Heart right ventricle (tissue), 16 donors: Measurements from ENCODE around the gene IFITM1. TPM values are rescaled to one million over a fixed set of nuclear protein-coding genes. Genes with fewer than 3 reads are reported as not detected.
"Not testable (repeated sequence)": the region's sequence is repeated elsewhere in the genome, so short reads cannot be mapped to it uniquely, and the experiment has no call there.

Experiments used
- ATAC-seq, 8 donors: fragments of 200-7000 bp; cut with Tn5 transposase; one replicate each; pipeline ENCODE4 v1.9.1; 2020; ENCODE audit warnings: mild to moderate bottlenecking in 8 of 8, moderate library complexity in 8 of 8, moderate number of reproducible peaks in 1 of 8
- DNase-seq, 2 donors: peaks; one replicate each; pipeline ENCODE4 v3.0.0-alpha.2; 2020
- H3K27ac ChIP-seq, 10 donors: fragments of 200-600 bp; sonication (generic) in 2 of 10; one replicate each; pipeline versions ENCODE4 v1.5.0 to v1.8.0; 2020 to 2022; ENCODE audit warnings: mild to moderate bottlenecking in 3 of 10
- H3K27me3 ChIP-seq, 7 donors: fragments of 200-600 bp; one replicate each; pipeline ENCODE4 v1.8.0; 2021 to 2022; ENCODE audit warnings: mild to moderate bottlenecking in 2 of 7
- H3K36me3 ChIP-seq, 9 donors: fragments of 200-600 bp; sonication (generic) in 1 of 9; one replicate each; pipeline versions ENCODE4 v1.5.0 to v1.8.0; 2020 to 2022; ENCODE audit warnings: mild to moderate bottlenecking in 2 of 9
- H3K4me1 ChIP-seq, 9 donors: fragments of 200-600 bp; sonication (generic) in 1 of 9; one replicate each; pipeline versions ENCODE4 v1.5.0 to v1.8.0; 2020 to 2022; ENCODE audit warnings: mild to moderate bottlenecking in 4 of 9
- H3K4me3 ChIP-seq, 10 donors: fragments of 200-600 bp; sonication (generic) in 2 of 10; one replicate each; pipeline versions ENCODE4 v1.5.0 to v1.8.0; 2020 to 2022; ENCODE audit warnings: mild to moderate bottlenecking in 7 of 10, moderate library complexity in 2 of 10
- H3K9me3 ChIP-seq, 11 donors: fragments of 200-600 bp in 10 of 11; sonication (generic) in 2 of 11; one replicate each; pipeline versions ENCODE4 v1.5.0 to v1.8.0; 2013 to 2022; ENCODE audit warnings: mild to moderate bottlenecking in 2 of 11, control low read depth in 1 of 11, moderate library complexity in 1 of 11
- CTCF ChIP-seq, 9 donors: fragments of 200-600 bp; sonication (generic) in 2 of 9; IDR thresholded peaks; one replicate each; pipeline versions ENCODE4 v1.5.0 to v1.8.0; 2021 to 2022; ENCODE audit warnings: antibody characterized with exemption in 9 of 9, mild to moderate bottlenecking in 5 of 9, moderate library complexity in 1 of 9
- WGBS, 2 donors: extraction: QIAGEN DNeasy Blood & Tissue Kit; methylation state at CpG; one replicate each; pipeline ENCODE4 v1.1.7; 2013; ENCODE audit warnings: inconsistent platforms in 1 of 2; 5-methylcytosine and 5-hydroxymethylcytosine counted together
- intact Hi-C, 10 donors: fragments of 100-400 bp; cut with DNase I; formaldehyde crosslinking; loops; one replicate each; pipeline versions ENCODE4 v1.11.1 to v1.14.2; 2022
- polyA plus RNA-seq, 2 donors: library from polyadenylated mRNA; stranded (reverse); fragments of 200-250 nt; gene quantifications; one replicate each; pipeline ENCODE4 v1.2.3, GENCODE V29; 2013
- total RNA-seq, 10 donors: library from RNA; stranded (reverse); fragmentation: NEBNext Ultra II Directional in 3 of 10; extraction: Animal tissue kit (Norgen Biotek cat#: 25700) in 3 of 10; gene quantifications; one replicate each; pipeline versions ENCODE4 v1.2.1 to v1.2.4, GENCODE V29; 2021 to 2023
- donor health status: Arrhythmogenic right ventricular cardiomyopathy.
- donor health status: ischemic (EF 13 %, LVEDD 7.1; RV severe dilation, severe dysfunction).
- donor health status: healthy with polysubstance abuse.
- donor health status: DM: no; HTN: yes; CAD: no.
- donor health status: DM: no; HTN: no; CAD: no.
- donor health status: ischemic (EF 25% LVEDD 6.9; RV normal size, moderate dysfunction).
- donor health status: ischemic (EF 25% LVEDD 5.7; RV mildly dilated, moderate dysfunction).
- donor health status: healthy.
- donor health status: DM: yes; HTN: yes; CAD: no.
- donor health status: Ischemic cardiomyopathy.
- donor health status: ischemic (EF 35%, LVEDD 5.7; RV mildly dilated, moderate dysfunction).
- donor health status: nonischemic (EF 11% LVEDD 7.7; RV severe dilation, severe dysfunction).
- donor health status: DM: yes; HTN: yes; CAD: no.
- donor health status: PGD.
- donor health status: ischemic (EF 29% LVEDD 5.4; RV normal size, mild dysfunction).
- donor health status: nonischemic (EF 23%, LVEDD 6.1; RV moderate dilation, normal function).

Gene IFITM1
- total and polyA plus RNA-seq, 12 donors: 51.6 to 427 (median 120) TPM

- Histone ChIP-seq H3K27me3 (peaks cover 8 to 19% (median 16%) of the 10 kb centered on the region in 7 donors), H3K4me3 (no peak overlapping the region), H3K36me3 (no peaks in the 10 kb centered on the region), H3K27ac (no peak overlapping the region), H3K9me3 (peaks cover 0 to 16% (median 0%) of the 10 kb centered on the region in 11 donors), H3K4me1 (peaks cover 0 to 5% (median 2%) of the 10 kb centered on the region in 9 donors)
- intact Hi-C loops: loop anchor here in 3 of 10 donors (10.0 kb wide), 2 partner anchors 84 to 106 kb away; partner anchors contain the start of gene ANO9 (in 1 of the 3)
- no peak for DNase-seq
- WGBS, 2 donors: 84 to 92% methylated on average over 22 of the region's 22 CpGs
- ATAC-seq: peak in 2 of 8 donors; percentile 21 to 57
- TF ChIP-seq CTCF (IDR thresholded peaks at IDR 0.05): no peak
Measured at GRCh38 chr11:360326-361280, 46.8 kb downstream of the IFITM1 start.

GRCh38 chr11:362642-363442 is 49.0 kb downstream of the IFITM1 start:
- intact Hi-C loops: loop anchor here in 3 of 10 donors (10.0 kb wide), 2 partner anchors 82 to 108 kb away; partner anchors contain the start of gene ANO9 (in 1 of the 3)
- Histone ChIP-seq H3K27ac (no peak overlapping the region), H3K27me3 (peaks cover 8 to 41% (median 38%) of the 10 kb centered on the region in 7 donors), H3K36me3 (no peaks in the 10 kb centered on the region), H3K4me1 (no peaks in the 10 kb centered on the region), H3K9me3 (peaks cover 0 to 16% (median 0%) of the 10 kb centered on the region in 11 donors), H3K4me3 (no peak overlapping the region)
- TF ChIP-seq CTCF (IDR thresholded peaks at IDR 0.05): no peak
- WGBS, 2 donors: 81 to 84% methylated on average over 24 to 36 of the region's 36 CpGs
- DNase-seq (no peak), ATAC-seq (no peak)

GRCh38 chr11:363443-363805 is 49.6 kb downstream of the IFITM1 start:
- intact Hi-C loops: loop anchor here in 3 of 10 donors (10.0 kb wide), 2 partner anchors 81 to 109 kb away; partner anchors contain the start of gene ANO9 (in 1 of the 3)
- H3K27me3 ChIP-seq: peaks cover 8 to 47% (median 44%) of the 10 kb centered on the region in 7 donors
- WGBS, 2 donors: 75 to 79% methylated on average over 21 to 22 of the region's 22 CpGs
- not testable (repeated sequence) for H3K27ac ChIP-seq, H3K4me3 ChIP-seq, H3K36me3 ChIP-seq, DNase-seq, H3K4me1 ChIP-seq, ATAC-seq
- H3K9me3 ChIP-seq: peaks cover 0 to 16% (median 0%) of the 10 kb centered on the region in 11 donors

GRCh38 chr11:363948-364761 is 50.3 kb downstream of the IFITM1 start:
- H3K27ac ChIP-seq: no peak overlapping the region
- H3K9me3 ChIP-seq: peaks cover 0 to 16% (median 0%) of the 10 kb centered on the region in 11 donors
- no peak for DNase-seq
- peak in 3 of 9 donors; percentile 4 to 39 (median 12) for TF ChIP-seq CTCF (IDR thresholded peaks at IDR 0.05)
- peak in 4 of 8 donors; percentile 25 to 57 (median 38) for ATAC-seq
- H3K4me1 ChIP-seq: peaks cover 0 to 10% (median 8%) of the 10 kb centered on the region in 9 donors
- no peak overlapping the region for H3K4me3 ChIP-seq
- 70 to 71% methylated on average over 24 of the region's 24 CpGs for WGBS, 2 donors
- H3K36me3 ChIP-seq: no peaks in the 10 kb centered on the region
- intact Hi-C loops: loop anchor here in 3 of 10 donors (10.0 kb wide), 2 partner anchors 81 to 109 kb away; partner anchors contain the start of gene ANO9 (in 1 of the 3)
- H3K27me3 ChIP-seq: peaks cover 8 to 52% (median 50%) of the 10 kb centered on the region in 7 donors
